Kidney (tissue), 14 donors: Measurements from ENCODE around the gene DENND5A. TPM values are rescaled to one million over a fixed set of nuclear protein-coding genes. Genes with fewer than 3 reads are reported as not detected.
A peak's percentile ranks its signal among the peaks of the same experiment; 100 is the strongest.

ENCODE experiments used
- DNase-seq, 5 donors: peaks; one replicate each; pipeline ENCODE4 v3.0.0-alpha.2; 2013 to 2020
- FAIRE-seq: peaks from 2 replicates; lab custom pipeline; 2012; peaks lifted over from hg19 to GRCh38; lab: Jason Lieb, UNC
- H3K27ac ChIP-seq, 2 donors: one replicate each; pipeline ENCODE4 v1.7.0; 2013; ENCODE audit warnings: low read depth in 2 of 2, low read length in 2 of 2, inconsistent platforms in 1 of 2
- H3K27me3 ChIP-seq: one replicate; pipeline ENCODE4 v1.7.1; 2013; ENCODE audit warnings: low read length, inconsistent platforms; ENCODE audit not compliant: control insufficient read depth, insufficient read depth
- H3K36me3 ChIP-seq, 3 donors: one replicate each; pipeline versions ENCODE4 v1.7.0 to v1.7.1; 2013; ENCODE audit warnings: low read length in 3 of 3, control low read depth in 1 of 3, inconsistent platforms in 1 of 3; ENCODE audit not compliant: insufficient read depth in 3 of 3, control insufficient read depth in 2 of 3
- H3K4me1 ChIP-seq, 3 donors: one replicate each; pipeline versions ENCODE4 v1.7.0 to v1.7.1; 2013; ENCODE audit warnings: low read length in 3 of 3, inconsistent platforms in 1 of 3, low read depth in 1 of 3; ENCODE audit not compliant: control insufficient read depth in 2 of 3, insufficient read depth in 2 of 3
- H3K4me3 ChIP-seq, 3 donors: one replicate each; pipeline versions ENCODE4 v1.7.0 to v1.8.1; 2013; ENCODE audit warnings: low read length in 3 of 3, control low read depth in 1 of 3, inconsistent platforms in 1 of 3
- H3K9ac ChIP-seq, 3 donors: one replicate each; pipeline versions ENCODE4 v1.7.0 to v1.7.1; 2013; ENCODE audit warnings: low read length in 3 of 3, control low read depth in 1 of 3, inconsistent platforms in 1 of 3
- H3K9me3 ChIP-seq, 3 donors: one replicate each; pipeline versions ENCODE4 v1.7.0 to v1.7.1; 2013; ENCODE audit warnings: low read length in 3 of 3, control low read depth in 1 of 3, inconsistent platforms in 1 of 3; ENCODE audit not compliant: control insufficient read depth in 2 of 3, insufficient read depth in 1 of 3
- CTCF ChIP-seq: IDR thresholded peaks from 3 replicates; pipeline ENCODE4 v1.5.1; 2012; ENCODE audit warnings: mild to moderate bottlenecking, moderate library complexity, borderline replicate concordance; ENCODE audit not compliant: insufficient read depth; ENCODE audit errors: extremely low read depth
- intact Hi-C: fragments of 100-400 bp; cut with DNase I; formaldehyde crosslinking; loops from one replicate; pipeline ENCODE4 v1.11.1; 2022
- polyA plus RNA-seq: library from polyadenylated mRNA; stranded (reverse); fragments of 350-450 nt; fragmentation: Illumina TruSeq; extraction: RNeasy Lipid Tissue Mini Kit (QIAGEN cat#74804); gene quantifications from one replicate; pipeline ENCODE4 v1.2.3, GENCODE V29; 2014; ENCODE audit warnings: low read depth, low replicate concordance; ENCODE audit not compliant: insufficient read depth
- total RNA-seq: library from RNA; stranded (reverse); fragmentation: NEBNext Ultra II Directional; extraction: Animal tissue kit (Norgen Biotek cat#: 25700); gene quantifications from one replicate; pipeline ENCODE4 v1.2.1, GENCODE V29; 2021
- donor health status: control.
- donor health status: control.
- donor health status: control.
- donor health status: control.
- donor health status: control.
- donor health status: DM: yes; HTN: yes; CAD: no.
- donor health status: Normal renal cell carcinoma (clear cell type).

The DENND5A gene
- total and polyA plus RNA-seq, 2 donors from 2014 or later = 32.4 to 53.9 TPM

- TF ChIP-seq CTCF = no peak
- H3K4me3 ChIP-seq = no peak overlapping the region
- no peaks in the 10 kb centered on the region for H3K9me3 ChIP-seq
- intact Hi-C loops = loop anchor here (10.0 kb wide), 1 partner anchor 123 kb away; no protein-coding TSS in a partner anchor
- H3K27ac ChIP-seq = peak overlapping the region in 1 of 2 donors; percentile 26
- FAIRE-seq = no peak
- DNase-seq = no peak
- H3K36me3 ChIP-seq = peaks cover 6 to 13% (median 9%) of the 10 kb centered on the region in 3 donors
- no peaks in the 10 kb centered on the region for H3K27me3 ChIP-seq
- no peak overlapping the region for H3K9ac ChIP-seq
- peaks cover 0 to 31% (median 22%) of the 10 kb centered on the region in 3 donors for H3K4me1 ChIP-seq
Observed at GRCh38 chr11:9138133-9138453, 127.1 kb downstream of the DENND5A start.

- DNase-seq = peak; percentile 82 to 93 (median 85)
- Histone ChIP-seq H3K27me3 (no peaks in the 10 kb centered on the region), H3K4me1 (peaks cover 0 to 31% (median 22%) of the 10 kb centered on the region in 3 donors), H3K36me3 (peaks cover 6 to 9% (median 9%) of the 10 kb centered on the region in 3 donors), H3K9me3 (no peaks in the 10 kb centered on the region), H3K4me3 (no peak overlapping the region), H3K9ac (peak overlapping the region in 2 of 3 donors; percentile 12 to 17), H3K27ac (peak overlapping the region; percentile 29 to 58)
- peak; percentile 82 for TF ChIP-seq CTCF
- no peak for FAIRE-seq
- intact Hi-C loops = loop anchor here (10.0 kb wide), 1 partner anchor 123 kb away; no protein-coding TSS in a partner anchor
Observed at GRCh38 chr11:9137293-9138132, 127.6 kb downstream of the DENND5A start.

- FAIRE-seq = no peak
- Histone ChIP-seq H3K9ac (no peak overlapping the region), H3K27me3 (no peaks in the 10 kb centered on the region), H3K4me1 (peaks cover 0 to 31% (median 22%) of the 10 kb centered on the region in 3 donors), H3K9me3 (no peaks in the 10 kb centered on the region), H3K36me3 (peaks cover 3 to 8% (median 6%) of the 10 kb centered on the region in 3 donors), H3K4me3 (no peak overlapping the region), H3K27ac (no peak overlapping the region)
- TF ChIP-seq CTCF = no peak
- DNase-seq = no peak
- intact Hi-C loops = loop anchor here (10.0 kb wide), 1 partner anchor 122 kb away; no protein-coding TSS in a partner anchor
Observed at GRCh38 chr11:9136741-9137140, 128.4 kb downstream of the DENND5A start.
